ENCODE data around the gene FCMR.

DNA sequence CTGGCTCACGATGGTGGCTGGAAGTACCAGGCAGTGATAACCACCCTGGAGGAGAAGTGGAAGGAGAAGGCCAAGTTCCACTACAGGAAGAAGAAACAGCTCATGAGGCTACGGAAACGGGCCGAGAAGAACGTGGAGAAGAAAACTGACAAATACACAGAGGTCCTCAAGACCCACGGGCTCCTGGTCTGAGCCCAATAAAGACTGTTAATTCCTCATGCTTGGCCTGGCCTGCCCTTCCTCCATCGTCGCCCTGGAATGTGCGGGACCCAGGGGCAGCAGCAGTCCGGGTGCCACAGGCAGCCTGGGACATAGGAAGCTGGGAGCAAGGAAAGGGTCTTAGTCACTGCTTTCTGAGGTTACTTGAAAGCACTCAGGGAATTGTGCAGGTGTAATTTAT, 13.7 kb downstream of the FCMR start:
- TF ChIP-seq, protein P1, sequence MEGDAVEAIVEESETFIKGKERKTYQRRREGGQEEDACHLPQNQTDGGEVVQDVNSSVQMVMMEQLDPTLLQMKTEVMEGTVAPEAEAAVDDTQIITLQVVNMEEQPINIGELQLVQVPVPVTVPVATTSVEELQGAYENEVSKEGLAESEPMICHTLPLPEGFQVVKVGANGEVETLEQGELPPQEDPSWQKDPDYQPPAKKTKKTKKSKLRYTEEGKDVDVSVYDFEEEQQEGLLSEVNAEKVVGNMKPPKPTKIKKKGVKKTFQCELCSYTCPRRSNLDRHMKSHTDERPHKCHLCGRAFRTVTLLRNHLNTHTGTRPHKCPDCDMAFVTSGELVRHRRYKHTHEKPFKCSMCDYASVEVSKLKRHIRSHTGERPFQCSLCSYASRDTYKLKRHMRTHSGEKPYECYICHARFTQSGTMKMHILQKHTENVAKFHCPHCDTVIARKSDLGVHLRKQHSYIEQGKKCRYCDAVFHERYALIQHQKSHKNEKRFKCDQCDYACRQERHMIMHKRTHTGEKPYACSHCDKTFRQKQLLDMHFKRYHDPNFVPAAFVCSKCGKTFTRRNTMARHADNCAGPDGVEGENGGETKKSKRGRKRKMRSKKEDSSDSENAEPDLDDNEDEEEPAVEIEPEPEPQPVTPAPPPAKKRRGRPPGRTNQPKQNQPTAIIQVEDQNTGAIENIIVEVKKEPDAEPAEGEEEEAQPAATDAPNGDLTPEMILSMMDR (IDR thresholded peaks at IDR 0.05 in 2 of 3, conservative IDR thresholded peaks at IDR 0.05 in 1 of 3; ENCODE audit: control insufficient read depth in 2 of 3, extremely low read depth in 1 of 3, insufficient read depth in 1 of 3, low read depth in 3 of 3, low read length in 3 of 3) = no peak
- TF ChIP-seq NFYB (IDR thresholded peaks at IDR 0.05; ENCODE audit: insufficient read depth, low read depth, low read length) = no peak
- TF ChIP-seq TAF1 (IDR thresholded peaks at IDR 0.05; ENCODE audit: borderline replicate concordance, low read depth, low read length) = no peak

Data from GM12878 (cell line).